Tibial nerve (tissue), 4 donors: ENCODE data around the gene KIT. TPM values are rescaled to one million over a fixed set of nuclear protein-coding genes. Genes with fewer than 3 reads are reported as not detected.

Source experiments
- DNase-seq, 2 donors: peaks; one replicate each; pipeline ENCODE4 v3.0.0-alpha.2; 2019; ENCODE audit warnings: low spot score in 2 of 2
- H3K27ac ChIP-seq, 4 donors: fragments of 200-600 bp; sonication (generic) in 3 of 4; one replicate each; pipeline ENCODE4 v1.5.1; 2017 to 2019; ENCODE audit warnings: mild to moderate bottlenecking in 1 of 4
- H3K27me3 ChIP-seq, 2 donors: fragments of 200-600 bp; sonication (generic) in 1 of 2; one replicate each; pipeline versions ENCODE4 v1.5.1 to v1.6.0; 2017 to 2019
- H3K36me3 ChIP-seq, 3 donors: fragments of 200-600 bp; sonication (generic); one replicate each; pipeline ENCODE4 v1.5.1; 2018 to 2019
- H3K4me1 ChIP-seq, 4 donors: fragments of 200-600 bp; sonication (generic) in 3 of 4; one replicate each; pipeline ENCODE4 v1.5.1; 2017 to 2019
- H3K4me3 ChIP-seq, 4 donors: fragments of 200-600 bp; sonication (generic) in 3 of 4; one replicate each; pipeline ENCODE4 v1.5.1; 2017 to 2019; ENCODE audit warnings: mild to moderate bottlenecking in 1 of 4, moderate library complexity in 1 of 4
- H3K9me3 ChIP-seq, 4 donors: fragments of 200-600 bp; sonication (generic) in 3 of 4; one replicate each; pipeline ENCODE4 v1.5.1; 2017 to 2019
- CTCF ChIP-seq, 5 experiments: fragments of 200-600 bp in 3 of 5; fragments of 450-650 bp in 2 of 5; sonication (generic) in 3 of 5; IDR thresholded peaks; one replicate each; pipeline ENCODE4 v1.5.1; 2016 to 2019; ENCODE audit warnings: antibody characterized with exemption in 5 of 5, mild to moderate bottlenecking in 3 of 5, moderate library complexity in 2 of 5
- EP300 ChIP-seq, 2 donors: sonication (generic); formaldehyde crosslinking; IDR thresholded peaks; one replicate each; pipeline ENCODE4 v1.6.1; 2017; ENCODE audit warnings: antibody characterized with exemption in 2 of 2, mild to moderate bottlenecking in 1 of 2
- POLR2A ChIP-seq, 2 donors: fragments of 450-650 bp; IDR thresholded peaks; one replicate each; pipeline ENCODE4 v1.6.1; 2017; ENCODE audit warnings: antibody characterized with exemption in 2 of 2, mild to moderate bottlenecking in 2 of 2, moderate library complexity in 2 of 2
- WGBS, 2 donors: methylation state at CpG; one replicate each; pipeline ENCODE4 v1.1.5; 2018; 5-methylcytosine and 5-hydroxymethylcytosine counted together
- total RNA-seq, 4 donors: library from RNA; depleted of rRNA; stranded (reverse); fragments of >200 nt; gene quantifications; one replicate each; pipeline ENCODE4 v1.1.0, GENCODE V29; 2016

The KIT gene
- total RNA-seq, 4 donors from 2014 or later = 1.5 to 18.6 (median 8.4) TPM

GRCh38 chr4:54660591-54660990 is 2.8 kb downstream of the KIT start:
- no peak for DNase-seq
- Histone ChIP-seq H3K36me3 (no peaks in the 10 kb centered on the region), H3K27ac (no peak overlapping the region), H3K4me1 (peaks cover 0 to 36% (median 18%) of the 10 kb centered on the region in 4 donors), H3K27me3 (peaks cover 0 to 43% of the 10 kb centered on the region in 2 donors), H3K4me3 (no peak overlapping the region), H3K9me3 (no peaks in the 10 kb centered on the region)
- TF ChIP-seq POLR2A (IDR thresholded peaks at IDR 0.05) (no peak), EP300 (IDR thresholded peaks at IDR 0.05) (no peak), CTCF (IDR thresholded peaks at IDR 0.05) (no peak)
- WGBS, 2 donors = 93 to 99% methylated on average over 2 of the region's 2 CpGs

GRCh38 chr4:54661169-54661568 is 3.4 kb downstream of the KIT start:
- no peaks in the 10 kb centered on the region for H3K9me3 ChIP-seq
- TF ChIP-seq CTCF (IDR thresholded peaks at IDR 0.05) (no peak), EP300 (IDR thresholded peaks at IDR 0.05) (no peak), POLR2A (IDR thresholded peaks at IDR 0.05) (no peak)
- DNase-seq = no peak
- H3K4me1 ChIP-seq = peaks cover 0 to 36% (median 18%) of the 10 kb centered on the region in 4 donors
- H3K27me3 ChIP-seq = peaks cover 0 to 43% of the 10 kb centered on the region in 2 donors
- no peaks in the 10 kb centered on the region for H3K36me3 ChIP-seq
- H3K4me3 ChIP-seq = no peak overlapping the region
- 64 to 70% methylated on average over 5 of the region's 5 CpGs for WGBS, 2 donors
- H3K27ac ChIP-seq = no peak overlapping the region

- 51 to 61% methylated on average over 4 of the region's 4 CpGs for WGBS, 2 donors
- TF ChIP-seq EP300 (IDR thresholded peaks at IDR 0.05) (no peak), POLR2A (IDR thresholded peaks at IDR 0.05) (no peak), CTCF (IDR thresholded peaks at IDR 0.05) (no peak)
- Histone ChIP-seq H3K4me3 (no peak overlapping the region), H3K27me3 (peaks cover 0 to 43% of the 10 kb centered on the region in 2 donors), H3K27ac (no peak overlapping the region), H3K36me3 (no peaks in the 10 kb centered on the region), H3K4me1 (peaks cover 0 to 36% (median 18%) of the 10 kb centered on the region in 4 donors), H3K9me3 (no peaks in the 10 kb centered on the region)
- DNase-seq = no peak
Measured at GRCh38 chr4:54661686-54662085, 3.9 kb downstream of the KIT start.

GRCh38 chr4:54662123-54662522 is 4.4 kb downstream of the KIT start:
- Histone ChIP-seq H3K36me3 (no peaks in the 10 kb centered on the region), H3K9me3 (no peaks in the 10 kb centered on the region), H3K27me3 (peaks cover 0 to 43% of the 10 kb centered on the region in 2 donors), H3K27ac (no peak overlapping the region), H3K4me3 (no peak overlapping the region), H3K4me1 (peaks cover 0 to 32% (median 17%) of the 10 kb centered on the region in 4 donors)
- WGBS, 2 donors = 89 to 96% methylated on average over 3 of the region's 3 CpGs
- TF ChIP-seq EP300 (IDR thresholded peaks at IDR 0.05) (no peak), CTCF (IDR thresholded peaks at IDR 0.05) (no peak), POLR2A (IDR thresholded peaks at IDR 0.05) (no peak)
- no peak for DNase-seq

GRCh38 chr4:54662901-54663585 is 5.3 kb downstream of the KIT start:
- H3K36me3 ChIP-seq = no peaks in the 10 kb centered on the region
- no peak overlapping the region for H3K27ac ChIP-seq
- no peak for DNase-seq
- H3K27me3 ChIP-seq = peaks cover 0 to 34% of the 10 kb centered on the region in 2 donors
- 70 to 75% methylated on average over 6 of the region's 6 CpGs for WGBS, 2 donors
- no peak overlapping the region for H3K4me3 ChIP-seq
- peaks cover 0 to 23% (median 12%) of the 10 kb centered on the region in 4 donors for H3K4me1 ChIP-seq
- TF ChIP-seq CTCF (IDR thresholded peaks at IDR 0.05) (no peak), POLR2A (IDR thresholded peaks at IDR 0.05) (no peak), EP300 (IDR thresholded peaks at IDR 0.05) (no peak)
- no peaks in the 10 kb centered on the region for H3K9me3 ChIP-seq
